Calu3 (cell line): ENCODE data around the gene HEYL. TPM values are rescaled to one million over a fixed set of nuclear protein-coding genes. Genes with fewer than 3 reads are reported as not detected.

Source experiments
- BruUV-seq: library from RNA; stranded (reverse); fragments of 400-500 nt; replicated peaks from 2 replicates; lab custom pipeline; 2021; lab: Mats Ljungman, UMichigan
- CTCF ChIA-PET: fragments of 300-600 bp; sonication (Branson Sonifier 250); formaldehyde crosslinking; loops from one replicate; lab custom pipeline; 2022; ENCODE audit warnings: antibody characterized with exemption; lab: Charles Lee
- DNase-seq: peaks from one replicate; pipeline ENCODE4 v3.0.0; 2022
- H3K27ac Mint-ChIP-seq: one replicate; pipeline ENCODE4 v1.8.0; 2022; ENCODE audit warnings: mixed read lengths; ENCODE audit not compliant: unreplicated experiment
- H3K27me3 Mint-ChIP-seq: one replicate; pipeline ENCODE4 v1.8.0; 2022; ENCODE audit warnings: mixed read lengths; ENCODE audit not compliant: unreplicated experiment
- H3K36me3 Mint-ChIP-seq: one replicate; pipeline ENCODE4 v1.8.0; 2022; ENCODE audit warnings: mild to moderate bottlenecking, moderate library complexity, mixed read lengths; ENCODE audit not compliant: insufficient read depth, unreplicated experiment
- H3K4me1 Mint-ChIP-seq: one replicate; pipeline ENCODE4 v1.8.0; 2022; ENCODE audit warnings: mild to moderate bottlenecking, low read depth, mixed read lengths; ENCODE audit not compliant: unreplicated experiment
- H3K4me3 Mint-ChIP-seq: one replicate; pipeline ENCODE4 v1.8.0; 2022; ENCODE audit warnings: mild to moderate bottlenecking, low read depth, moderate library complexity, mixed read lengths; ENCODE audit not compliant: unreplicated experiment
- H3K9me3 Mint-ChIP-seq: one replicate; pipeline ENCODE4 v1.8.0; 2022; ENCODE audit warnings: low read depth, mixed read lengths; ENCODE audit not compliant: unreplicated experiment
- intact Hi-C: fragments of 100-400 bp; cut with micrococcal nuclease; formaldehyde crosslinking; loops from one replicate; pipeline ENCODE4 v1.10.0; 2022; ENCODE audit not compliant: unreplicated experiment
- total RNA-seq: library from RNA; stranded (reverse); gene quantifications from 2 replicates; pipeline ENCODE4 v1.2.3, GENCODE V29; 2022
- TF ChIP-seq, protein P1 (sequence below): fragments of 200-600 bp; IDR thresholded peaks from one replicate; pipeline ENCODE4 v1.8.0; 2022; ENCODE audit warnings: antibody characterized with exemption; ENCODE audit not compliant: unreplicated experiment

Gene HEYL
- total RNA-seq, 1 experiment from 2014 or later = 0.09 TPM

DNA sequence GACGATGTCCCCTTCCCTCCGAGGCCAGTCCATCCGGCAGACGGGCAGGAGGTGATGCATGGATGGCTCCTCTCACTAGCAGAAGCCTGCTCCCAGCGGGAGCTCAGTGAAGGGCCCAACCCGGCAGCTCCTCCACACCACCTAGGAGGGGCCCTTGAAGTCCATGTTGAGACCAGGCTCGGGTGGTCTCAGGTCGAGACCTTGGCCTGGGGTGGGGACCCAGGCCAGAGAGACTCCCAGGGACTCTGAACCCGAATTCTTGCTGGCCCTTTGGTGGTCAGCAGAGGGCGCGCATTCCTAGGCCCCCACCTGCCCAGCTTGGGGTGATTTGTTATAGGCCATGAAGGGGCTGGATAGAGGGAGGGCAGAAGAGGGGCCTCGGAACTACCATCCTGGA, 33.1 kb upstream of the HEYL start:
- Mint-ChIP-seq H3K4me3 (peak overlapping the region; percentile 33), H3K9me3 (no peaks in the 10 kb centered on the region), H3K27me3 (peaks cover 68% of the 10 kb centered on the region), H3K27ac (no peak overlapping the region), H3K36me3 (no peaks in the 10 kb centered on the region), H3K4me1 (peaks cover 9% of the 10 kb centered on the region)
- intact Hi-C loops = no loop called here
- CTCF ChIA-PET = interaction anchor here (0.6 to 1.7 kb wide), 5 partner anchors 8 to 277 kb away, joined by 3 to 7 read pairs (median 3); partner anchors contain the start of gene HPCAL4
- no TSS peak for BruUV-seq
- DNase-seq = no peak
- TF ChIP-seq, protein P1, sequence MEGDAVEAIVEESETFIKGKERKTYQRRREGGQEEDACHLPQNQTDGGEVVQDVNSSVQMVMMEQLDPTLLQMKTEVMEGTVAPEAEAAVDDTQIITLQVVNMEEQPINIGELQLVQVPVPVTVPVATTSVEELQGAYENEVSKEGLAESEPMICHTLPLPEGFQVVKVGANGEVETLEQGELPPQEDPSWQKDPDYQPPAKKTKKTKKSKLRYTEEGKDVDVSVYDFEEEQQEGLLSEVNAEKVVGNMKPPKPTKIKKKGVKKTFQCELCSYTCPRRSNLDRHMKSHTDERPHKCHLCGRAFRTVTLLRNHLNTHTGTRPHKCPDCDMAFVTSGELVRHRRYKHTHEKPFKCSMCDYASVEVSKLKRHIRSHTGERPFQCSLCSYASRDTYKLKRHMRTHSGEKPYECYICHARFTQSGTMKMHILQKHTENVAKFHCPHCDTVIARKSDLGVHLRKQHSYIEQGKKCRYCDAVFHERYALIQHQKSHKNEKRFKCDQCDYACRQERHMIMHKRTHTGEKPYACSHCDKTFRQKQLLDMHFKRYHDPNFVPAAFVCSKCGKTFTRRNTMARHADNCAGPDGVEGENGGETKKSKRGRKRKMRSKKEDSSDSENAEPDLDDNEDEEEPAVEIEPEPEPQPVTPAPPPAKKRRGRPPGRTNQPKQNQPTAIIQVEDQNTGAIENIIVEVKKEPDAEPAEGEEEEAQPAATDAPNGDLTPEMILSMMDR = no peak

DNA sequence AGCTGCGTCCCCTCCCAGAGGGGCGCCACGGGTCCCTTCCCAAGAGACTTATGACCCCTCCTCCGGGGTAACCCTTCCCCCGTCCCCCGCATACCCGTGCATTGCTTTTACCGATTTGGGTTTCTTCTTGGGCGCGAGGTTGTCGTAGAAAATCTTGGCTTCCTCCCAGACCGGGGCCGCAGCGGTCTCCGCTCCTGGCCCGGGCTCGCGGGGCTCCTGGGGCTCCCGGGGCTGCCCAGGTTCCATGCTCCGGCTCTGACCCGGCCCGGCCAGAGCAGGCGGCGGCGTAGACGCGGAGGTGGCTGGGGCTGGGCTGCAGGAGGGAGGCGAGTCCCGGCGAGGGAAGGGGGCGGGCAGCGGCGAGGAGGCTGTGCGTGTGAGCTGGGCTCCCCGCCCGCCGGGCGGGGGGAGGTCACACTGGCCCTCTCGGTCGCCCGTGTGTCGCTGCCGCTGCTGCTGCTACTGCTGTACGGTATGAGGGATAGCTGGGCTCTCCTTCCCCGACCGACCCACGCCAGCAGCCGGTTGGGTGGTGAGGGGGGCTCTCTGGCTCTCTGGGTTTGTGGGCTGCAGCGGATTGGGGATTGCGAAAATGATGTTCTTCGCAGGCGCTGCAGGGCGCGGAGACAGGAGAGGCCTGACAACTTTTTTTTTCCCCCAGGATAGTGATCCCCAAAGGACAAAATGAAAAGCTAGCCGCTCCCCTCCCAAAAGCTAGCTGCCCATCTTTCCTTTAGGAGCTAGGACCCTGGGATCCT, 32.5 kb upstream of the HEYL start, which contains the start of gene NT5C1A:
NT5C1A (minus strand) TSS at position 315 of the 758 bp plus-strand sequence; CDS start at position 246, 69 bp downstream.
- Mint-ChIP-seq H3K27me3 (peaks cover 74% of the 10 kb centered on the region), H3K4me1 (peaks cover 9% of the 10 kb centered on the region), H3K9me3 (no peaks in the 10 kb centered on the region), H3K27ac (no peak within 1 kb of the TSS), H3K36me3 (no peaks in the 10 kb centered on the region), H3K4me3 (peak within 1 kb of the TSS; percentile 33)
- peak; percentile 19 for DNase-seq
- intact Hi-C loops = no loop called here
- CTCF ChIA-PET = interaction anchor here (0.6 to 1.7 kb wide), 5 partner anchors 9 to 277 kb away, joined by 3 to 7 read pairs (median 3); partner anchors contain the start of gene HPCAL4
- no TSS peak for BruUV-seq
- TF ChIP-seq, protein P1 = peak; percentile 5

DNA sequence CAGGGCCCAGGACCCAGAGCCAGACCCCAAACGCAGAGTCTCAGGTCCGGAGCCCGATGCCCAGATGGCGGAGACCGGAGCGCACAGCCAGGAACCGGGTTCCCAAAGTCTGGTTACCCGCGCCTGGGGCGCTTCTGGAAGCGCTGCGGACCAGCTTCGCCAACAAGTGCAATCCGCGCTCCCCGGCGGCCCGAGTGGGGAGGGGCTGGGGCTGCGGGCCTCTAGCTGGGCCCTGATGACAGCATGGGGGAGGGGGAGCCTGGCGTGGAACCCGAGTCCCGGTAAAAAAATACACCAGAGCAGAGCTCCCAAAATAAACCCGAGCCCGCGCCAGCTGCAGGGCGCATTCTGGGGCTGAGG, 32.0 kb upstream of the HEYL start:
- Mint-ChIP-seq H3K4me1 (peaks cover 3% of the 10 kb centered on the region), H3K36me3 (no peaks in the 10 kb centered on the region), H3K9me3 (no peaks in the 10 kb centered on the region), H3K4me3 (peak overlapping the region; percentile 33), H3K27ac (no peak overlapping the region), H3K27me3 (peaks cover 79% of the 10 kb centered on the region)
- no TSS peak for BruUV-seq
- no peak for DNase-seq
- intact Hi-C loops = no loop called here
- CTCF ChIA-PET = interaction anchor here (1.4 to 1.7 kb wide), 3 partner anchors 10 to 20 kb away, joined by 3 to 7 read pairs (median 4); partner anchors contain the start of gene HPCAL4
- TF ChIP-seq, protein P1 = no peak

DNA sequence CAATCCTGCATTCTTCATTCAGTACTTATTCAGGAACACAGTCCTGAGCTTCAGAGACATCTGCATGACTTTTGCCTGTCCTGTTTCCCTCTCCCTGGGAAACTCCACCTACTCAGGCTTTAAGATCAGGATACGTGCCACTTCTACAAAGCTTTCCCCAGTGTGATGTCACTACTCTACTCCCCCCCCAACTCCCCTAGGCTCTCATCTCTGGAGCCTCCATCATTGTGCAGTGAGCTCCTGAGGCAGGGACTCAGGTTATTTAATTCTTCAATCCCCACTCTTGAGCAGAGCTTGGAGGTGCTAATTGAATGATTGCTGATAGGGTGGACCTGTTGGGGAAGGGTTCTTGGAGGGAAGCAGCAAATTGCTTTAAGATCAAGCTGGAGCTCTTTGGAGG, 31.2 kb upstream of the HEYL start:
- CTCF ChIA-PET = interaction anchor here (0.6 to 1.4 kb wide), 3 partner anchors 12 to 998 kb away, joined by 3 to 7 read pairs (median 4); no protein-coding TSS in a partner anchor
- BruUV-seq = no TSS peak
- Mint-ChIP-seq H3K27ac (no peak overlapping the region), H3K9me3 (no peaks in the 10 kb centered on the region), H3K4me3 (no peak overlapping the region), H3K4me1 (no peaks in the 10 kb centered on the region), H3K36me3 (no peaks in the 10 kb centered on the region), H3K27me3 (peaks cover 84% of the 10 kb centered on the region)
- no peak for DNase-seq
- TF ChIP-seq, protein P1 = no peak
- intact Hi-C loops = no loop called here
